Right renal pelvis (tissue), 4 donors: Measurements from ENCODE around the gene CDC5L. TPM values are rescaled to one million over a fixed set of nuclear protein-coding genes. Genes with fewer than 3 reads are reported as not detected.

Experiments
- DNase-seq, 4 donors: peaks; one replicate each; pipeline ENCODE4 v3.0.0-alpha.2; 2013; ENCODE audit warnings: low read depth in 4 of 4, low spot score in 3 of 4, missing footprints in 1 of 4
- polyA plus RNA-seq, 4 donors: library from polyadenylated mRNA; unstranded; fragments of 120-200 nt; gene quantifications; one replicate each; pipeline ENCODE4 v1.2.1, GENCODE V29; 2013; ENCODE audit not compliant: insufficient read length in 4 of 4

Gene CDC5L
- polyA plus RNA-seq, 4 donors: 37.4 to 44.7 (median 43.8) TPM

DNA sequence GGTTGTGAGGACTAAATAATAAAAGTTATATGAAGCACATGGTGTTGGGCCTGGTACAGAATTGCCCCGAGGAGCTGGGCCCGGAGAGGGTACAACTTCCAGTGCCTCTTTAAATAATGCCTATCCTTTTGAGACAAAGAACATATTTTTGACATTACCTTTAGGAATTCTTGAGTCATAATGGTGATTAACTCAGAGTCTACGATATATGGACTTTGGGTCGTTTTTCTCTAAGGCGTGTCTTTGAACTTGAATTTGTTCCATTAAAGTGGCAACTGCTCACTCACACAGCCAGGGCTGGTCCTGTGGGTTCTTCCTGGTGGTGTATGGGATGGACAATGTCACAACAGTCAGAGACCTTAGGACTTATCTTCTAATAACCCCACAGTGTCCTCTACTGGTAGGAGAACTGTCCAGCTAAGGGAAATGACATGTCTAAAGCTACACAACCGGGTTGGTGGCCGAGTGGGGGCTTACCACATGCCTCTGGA, 106.5 kb downstream of the CDC5L start:
- DNase-seq: no peak

GRCh38 chr6:44495036-44495901, 107.8 kb downstream of the CDC5L start:
- DNase-seq: no peak

DNA sequence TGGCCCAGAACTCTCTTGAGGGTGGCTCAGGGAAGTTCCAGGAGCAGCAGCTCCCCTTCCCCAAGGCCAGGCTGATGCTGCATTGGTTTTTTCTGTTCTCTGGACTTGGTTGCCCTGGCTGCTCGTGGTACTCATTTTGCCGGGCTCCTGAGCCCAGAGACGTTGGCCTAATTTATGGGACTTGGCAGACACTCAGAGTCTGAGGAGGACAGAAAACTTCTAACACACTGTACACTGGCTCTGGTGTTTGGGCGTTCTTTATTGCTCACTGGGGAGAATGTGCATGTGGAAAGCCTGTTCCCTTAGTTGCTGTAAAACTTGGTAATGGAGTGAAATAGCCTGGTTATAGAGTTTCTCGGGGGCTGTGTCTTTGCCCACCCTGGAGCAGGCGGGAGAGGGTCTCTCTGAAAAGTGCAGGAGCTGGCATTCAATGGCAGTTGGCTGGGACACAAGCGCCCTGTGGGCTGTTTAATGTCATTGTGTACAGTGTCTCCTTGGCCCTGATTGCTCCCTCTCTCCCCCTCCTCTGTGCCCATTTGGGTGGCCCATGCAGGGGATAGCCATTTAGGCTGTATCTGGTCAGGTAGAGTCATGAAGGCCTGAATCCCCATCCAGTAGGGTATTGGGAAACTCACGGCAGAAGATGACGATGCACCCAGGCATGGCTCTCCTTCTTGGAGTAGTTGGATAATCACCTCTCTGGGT, 109.3 kb downstream of the CDC5L start:
- DNase-seq: no peak

DNA sequence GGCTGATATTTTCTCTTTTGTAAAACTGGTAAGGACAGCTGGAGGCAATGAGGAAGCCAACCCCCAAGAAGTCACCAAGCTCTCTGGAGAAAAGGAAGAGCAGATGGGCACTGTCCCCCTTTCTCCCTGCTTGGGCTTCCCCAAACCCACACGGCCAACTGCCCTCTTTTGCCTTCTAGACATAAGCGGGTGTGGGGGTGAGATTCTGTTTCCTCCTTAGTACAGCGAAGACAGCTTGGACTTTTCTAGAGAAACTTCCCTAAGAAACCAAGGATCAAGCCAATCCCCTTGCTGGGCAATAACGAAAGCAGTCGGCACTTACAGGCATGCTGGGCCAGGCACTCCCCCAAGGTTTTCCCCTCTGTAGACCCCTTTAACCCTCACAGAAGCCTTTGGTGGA, 110.3 kb downstream of the CDC5L start:
- DNase-seq: no peak

DNA sequence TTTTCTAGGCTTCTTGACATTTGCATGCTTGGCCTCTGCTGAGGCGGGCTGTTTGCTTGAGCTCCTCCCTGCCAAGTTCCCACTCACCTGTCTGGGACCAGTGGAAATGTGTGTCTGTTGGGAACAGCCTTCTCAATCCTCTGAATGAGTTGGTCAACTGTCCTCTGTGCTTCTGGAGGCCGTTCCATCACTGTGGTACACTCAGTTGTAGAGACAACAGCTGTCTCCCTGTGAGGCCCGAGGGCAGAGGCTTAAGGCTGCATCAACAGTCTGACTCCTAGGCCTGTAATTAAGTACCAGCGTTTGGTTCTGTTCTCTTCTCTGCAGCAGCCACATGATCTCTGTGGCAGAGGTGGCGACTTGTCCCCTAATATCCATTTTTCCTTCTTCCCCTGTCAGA, 110.9 kb downstream of the CDC5L start:
- DNase-seq: no peak

DNA sequence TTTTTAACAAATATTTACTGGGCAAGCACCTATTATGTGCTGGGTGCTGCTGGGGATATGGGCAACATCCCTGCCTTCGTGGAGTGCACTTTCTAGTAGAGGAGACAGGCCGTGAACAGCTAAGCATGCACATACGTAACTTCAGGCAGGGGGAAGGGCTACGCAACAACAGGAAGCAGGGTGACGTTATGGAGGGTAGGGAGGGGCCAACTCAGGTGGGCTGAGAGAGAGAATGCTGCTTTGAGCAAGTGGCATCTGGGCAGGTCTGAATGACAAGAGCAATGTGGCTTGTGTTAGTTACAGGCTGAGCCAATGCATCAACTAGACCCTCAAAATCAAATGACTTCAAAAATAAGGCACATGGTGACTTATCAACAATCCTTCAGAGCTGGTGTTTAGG, 112.1 kb downstream of the CDC5L start:
- DNase-seq: no peak

Other genes with a start within 250 kb of the CDC5L start
- under 1 TPM; 0.14 to 0.21 (median 0.16) TPM for gene CAPN11, start 228.9 kb upstream of the CDC5L start, polyA plus RNA-seq
- gene MYMX, start 170.8 kb upstream of the CDC5L start, polyA plus RNA-seq: under 1 TPM; 0.60 to 0.78 (median 0.77) TPM
- 10 to 100 TPM; 32.6 to 38.7 (median 37.0) TPM for gene SLC29A1, start 164.1 kb upstream of the CDC5L start, polyA plus RNA-seq
- gene HSP90AB1, start 140.6 kb upstream of the CDC5L start, polyA plus RNA-seq: 1,000 to 10,000 TPM; 1,195 to 1,243 (median 1,222) TPM
- 10 to 100 TPM; 53.1 to 62.2 (median 57.4) TPM for gene SLC35B2, start 130.2 kb upstream of the CDC5L start, polyA plus RNA-seq
- gene NFKBIE, start 122.2 kb upstream of the CDC5L start, polyA plus RNA-seq: 10 to 100 TPM in 3 of 4 donors, 1 to 10 TPM in 1; 9.8 to 12.9 (median 11.0) TPM
- gene TMEM151B, start 117.3 kb upstream of the CDC5L start, polyA plus RNA-seq: under 1 TPM; 0.42 to 0.84 (median 0.64) TPM
- 10 to 100 TPM; 12.7 to 17.3 (median 14.4) TPM for gene AARS2, start 74.4 kb upstream of the CDC5L start, polyA plus RNA-seq
- gene SPATS1, start 45.1 kb upstream of the CDC5L start, polyA plus RNA-seq: not detected